GM19239 (cell line): ENCODE results near the gene CCDC30.
A peak's percentile ranks its signal among the peaks of the same experiment; 100 is the strongest.
"Not testable (repeated sequence)": the region's sequence is repeated elsewhere in the genome, so short reads cannot be mapped to it uniquely, and the experiment has no call there.

Experiments
- DNase-seq: peaks from one replicate; pipeline ENCODE4 v3.0.0; 2011; ENCODE audit warnings: low spot score; ENCODE audit not compliant: insufficient read length
- FAIRE-seq: peaks from 2 replicates; lab custom pipeline; 2011; peaks lifted over from hg19 to GRCh38; lab: Jason Lieb, UNC

The CCDC30 gene

GRCh38 chr1:42511581-42512155, 48.6 kb downstream of the CCDC30 start:
- not testable (repeated sequence) for FAIRE-seq, DNase-seq

GRCh38 chr1:42518908-42519307, 55.8 kb downstream of the CCDC30 start:
- FAIRE-seq = no peak
- no peak for DNase-seq

DNA sequence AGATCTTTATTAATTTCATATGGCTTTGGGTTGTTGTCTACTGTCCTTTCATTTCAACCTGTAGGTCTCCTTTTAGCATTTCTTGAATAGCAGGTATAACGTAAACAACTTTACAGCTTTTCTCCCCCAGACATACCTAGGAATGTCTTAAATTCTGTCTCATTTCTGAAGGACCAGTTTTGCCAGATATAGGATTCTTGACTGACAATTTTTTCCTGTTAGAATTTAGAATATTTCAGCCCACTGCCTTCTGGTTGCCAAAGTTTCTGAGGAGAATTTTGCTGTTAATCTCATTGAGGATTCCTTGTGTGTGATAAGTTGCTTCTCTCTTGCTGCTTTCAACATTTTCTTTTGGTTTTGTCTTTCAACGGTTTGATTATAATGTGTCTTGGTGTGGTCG, 60.1 kb downstream of the CCDC30 start:
- FAIRE-seq = no peak
- no peak for DNase-seq

DNA sequence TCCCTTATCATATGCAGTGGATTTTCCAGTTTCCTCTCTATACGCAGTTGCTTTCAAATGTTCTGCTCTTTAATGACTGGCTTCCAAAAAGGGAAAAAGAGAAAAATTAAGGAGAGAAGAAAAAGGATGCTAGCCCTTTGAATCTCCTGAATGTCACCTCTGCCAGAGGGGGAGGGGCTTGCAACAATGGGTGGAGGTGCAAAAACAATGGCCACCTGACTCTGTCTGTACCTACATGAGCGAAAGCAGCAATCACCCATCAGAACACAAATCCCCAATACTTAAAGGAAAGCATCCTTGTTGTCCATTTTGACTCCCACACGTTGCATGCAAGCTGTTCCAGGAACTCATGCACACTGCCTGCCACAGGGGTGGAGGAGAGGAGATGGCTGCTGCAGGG, 61.2 kb downstream of the CCDC30 start:
- DNase-seq = no peak
- FAIRE-seq = no peak

- DNase-seq (no peak), FAIRE-seq (peak; percentile 55)
Measured at GRCh38 chr1:42529724-42530181, 66.7 kb downstream of the CCDC30 start.

GRCh38 chr1:42531043-42531442, 68.0 kb downstream of the CCDC30 start:
- FAIRE-seq (no peak), DNase-seq (no peak)

- DNase-seq = no peak
- no peak for FAIRE-seq
Measured at GRCh38 chr1:42533101-42533863, 70.2 kb downstream of the CCDC30 start.

DNA sequence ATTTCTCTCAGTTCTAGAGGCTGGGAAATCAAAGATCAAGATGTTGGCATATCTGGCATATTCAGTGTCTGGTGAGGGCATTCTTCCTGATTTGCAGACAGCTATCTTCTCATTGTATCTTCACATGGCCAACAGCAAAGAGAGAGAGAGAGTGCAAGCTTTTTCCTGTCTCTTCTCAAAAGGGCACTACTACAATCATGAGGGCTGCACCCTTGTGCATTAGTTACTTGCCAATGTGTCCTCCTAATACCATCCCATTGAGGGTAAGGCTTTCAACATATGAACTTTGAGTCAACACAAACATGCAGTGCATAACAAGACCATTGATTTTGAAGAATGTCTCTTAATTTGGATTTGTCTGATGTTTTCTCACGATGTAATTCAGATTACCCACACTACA, 78.0 kb downstream of the CCDC30 start:
- no peak for FAIRE-seq
- no peak for DNase-seq

DNA sequence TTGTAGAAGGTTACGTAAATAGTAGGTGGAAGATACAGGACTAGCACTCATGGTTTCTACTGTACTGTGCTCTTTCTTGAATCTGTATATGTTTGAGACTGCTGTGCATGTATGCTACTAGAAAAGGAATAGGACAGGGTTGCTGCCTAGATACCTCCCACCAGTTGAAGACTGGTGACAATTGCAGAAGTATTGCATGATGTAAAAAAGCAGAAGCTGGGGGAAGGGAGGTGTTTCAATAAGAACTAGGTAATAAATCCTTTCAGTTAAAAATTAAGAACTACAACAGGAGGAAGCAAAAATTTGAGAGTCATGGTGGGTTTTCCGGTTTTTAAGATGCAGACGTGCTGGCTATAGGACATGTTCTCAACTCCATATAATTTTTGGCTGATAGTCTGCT, 88.1 kb downstream of the CCDC30 start:
- no peak for DNase-seq
- no peak for FAIRE-seq

DNA sequence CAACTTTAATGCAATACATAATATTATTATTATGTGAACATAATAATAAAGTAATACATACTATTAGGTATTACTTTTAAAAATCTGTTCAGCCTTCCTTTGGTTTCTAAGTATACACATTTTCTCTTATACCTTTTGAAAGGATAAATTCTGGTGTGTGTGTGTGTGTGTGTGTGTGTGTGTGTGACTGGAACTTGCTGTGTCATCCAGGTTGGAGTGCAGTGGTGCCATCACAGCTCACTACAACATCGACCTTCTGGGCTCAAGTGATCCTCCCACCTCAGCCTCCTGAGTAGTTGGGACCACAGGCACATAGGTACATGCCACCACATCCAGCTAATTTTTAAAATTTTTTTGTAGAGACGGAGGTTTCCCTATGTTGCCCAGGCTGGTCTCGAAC, 88.5 kb downstream of the CCDC30 start:
- FAIRE-seq = no peak
- no peak for DNase-seq

GRCh38 chr1:42552636-42553035, 89.5 kb downstream of the CCDC30 start:
- no peak for DNase-seq
- no peak for FAIRE-seq

DNA sequence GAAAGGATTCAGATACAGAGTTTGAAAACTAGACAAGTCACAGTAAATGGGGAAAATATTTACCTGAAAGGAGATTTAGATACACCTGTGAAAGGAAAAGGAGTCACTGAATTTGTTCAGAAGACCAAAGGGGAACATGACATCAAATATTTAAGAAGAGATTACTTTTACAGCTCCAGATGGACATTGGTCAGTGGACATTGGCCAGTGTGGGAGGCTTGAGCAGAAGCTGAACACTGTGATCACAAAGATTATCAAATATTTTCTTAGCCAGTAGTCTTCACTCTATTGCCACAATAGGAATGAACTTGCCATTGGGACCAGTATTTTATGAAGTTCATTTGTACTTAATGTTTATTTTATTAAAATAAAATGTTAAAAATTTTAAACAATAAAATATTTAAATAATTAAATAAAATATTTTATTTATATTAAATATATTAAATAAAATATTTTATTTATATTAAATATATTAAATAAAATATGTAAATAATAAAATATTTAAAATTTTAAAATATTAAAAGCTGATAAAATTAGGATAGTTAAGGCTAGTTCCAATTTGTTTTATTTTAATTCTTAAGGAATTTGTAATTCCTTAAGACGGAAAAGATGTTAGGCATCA, 94.3 kb downstream of the CCDC30 start:
- FAIRE-seq (no peak), DNase-seq (no peak)

- FAIRE-seq = no peak
- DNase-seq = no peak
Measured at GRCh38 chr1:42567038-42567437, 104.0 kb downstream of the CCDC30 start.

GRCh38 chr1:42576935-42577334, 113.8 kb downstream of the CCDC30 start:
- FAIRE-seq = no peak
- no peak for DNase-seq

- no peak for FAIRE-seq
Measured at GRCh38 chr1:42586016-42586415, 122.9 kb downstream of the CCDC30 start.

DNA sequence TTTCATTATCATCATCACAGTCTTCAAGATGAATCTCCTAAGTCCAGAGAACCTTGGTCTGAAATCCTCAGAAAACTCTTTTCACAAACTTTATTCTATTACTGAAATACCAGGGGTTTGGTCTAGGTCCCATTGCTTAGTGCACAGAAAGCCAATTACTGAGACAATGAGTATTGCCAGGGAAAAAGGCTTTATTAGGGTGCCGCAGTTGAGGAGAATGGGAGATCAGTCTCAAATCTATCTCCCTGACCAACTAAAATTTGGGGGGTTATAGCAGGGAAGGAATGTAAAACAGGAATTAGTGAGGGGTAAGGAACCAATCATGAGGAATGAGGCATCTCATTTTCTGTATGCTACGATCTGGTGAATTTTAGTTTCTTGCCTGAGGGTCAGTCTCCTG, 124.7 kb downstream of the CCDC30 start:
- DNase-seq (no peak), FAIRE-seq (no peak)

More at GRCh38 chr1:42586016-42586415, 122.9 kb downstream of the CCDC30 start:
- no peak for DNase-seq

GRCh38 chr1:42592811-42593210, 129.7 kb downstream of the CCDC30 start:
- no peak for DNase-seq

GRCh38 chr1:42593486-42594100, 130.5 kb downstream of the CCDC30 start:
- DNase-seq = no peak
- FAIRE-seq = no peak

More at GRCh38 chr1:42592811-42593210, 129.7 kb downstream of the CCDC30 start:
- FAIRE-seq = no peak

GRCh38 chr1:42601472-42601871, 138.4 kb downstream of the CCDC30 start:
- DNase-seq (no peak), FAIRE-seq (no peak)

- FAIRE-seq (no peak), DNase-seq (no peak)
Measured at GRCh38 chr1:42613803-42614131, 150.7 kb downstream of the CCDC30 start.

- no peak for FAIRE-seq
Measured at GRCh38 chr1:42618866-42619265, 155.8 kb downstream of the CCDC30 start.

More at GRCh38 chr1:42618866-42619265, 155.8 kb downstream of the CCDC30 start:
- no peak for DNase-seq
